Fibroblast of lung (primary cell): Measurements from ENCODE around the gene MBNL2. TPM values are rescaled to one million over a fixed set of nuclear protein-coding genes. Genes with fewer than 3 reads are reported as not detected.

Source experiments
- DNase-seq, 2 donors: peaks; one replicate each; pipeline versions ENCODE4 v3.0.0 to v3.0.0-alpha.2; 2010; ENCODE audit warnings: low read depth in 2 of 2
- H2AFZ ChIP-seq: 2 replicates; pipeline ENCODE4 v1.5.1; 2012; ENCODE audit warnings: low read length, control low read depth, inconsistent platforms
- H3K27ac ChIP-seq: 2 replicates; pipeline ENCODE4 v1.5.1; 2011; ENCODE audit warnings: low read length, control low read depth; ENCODE audit not compliant: insufficient read depth
- H3K27me3 ChIP-seq: 2 replicates; pipeline ENCODE4 v1.5.1; 2011; ENCODE audit warnings: mild to moderate bottlenecking, low read length; ENCODE audit not compliant: control insufficient read depth, insufficient read depth
- H3K36me3 ChIP-seq: 2 replicates; pipeline ENCODE4 v1.5.1; 2011; ENCODE audit warnings: low read length; ENCODE audit not compliant: control insufficient read depth, insufficient read depth
- H3K4me1 ChIP-seq: 2 replicates; pipeline ENCODE4 v1.5.1; 2011; ENCODE audit warnings: low read length; ENCODE audit not compliant: control insufficient read depth, insufficient read depth; ENCODE audit errors: extremely low read depth
- H3K4me2 ChIP-seq: 2 replicates; pipeline ENCODE4 v1.5.1; 2011; ENCODE audit warnings: low read length, control low read depth; ENCODE audit not compliant: insufficient read depth; ENCODE audit errors: extremely low read depth
- H3K4me3 ChIP-seq, 4 experiments: fragments of 200-600 bp in 1 of 4; sonication (generic) in 1 of 4; replicated peaks in 1 of 4; 2 replicates each; pipeline ENCODE4 v1.5.1; 2011 to 2016; ENCODE audit warnings: low read length in 4 of 4, low read depth in 3 of 4, mild to moderate bottlenecking in 3 of 4, control low read depth in 2 of 4, inconsistent platforms in 1 of 4, mixed read lengths in 1 of 4; ENCODE audit not compliant: insufficient read depth in 1 of 4; ENCODE audit errors: control extremely low read depth in 1 of 4
- H3K79me2 ChIP-seq: 2 replicates; pipeline ENCODE4 v1.5.1; 2012; ENCODE audit warnings: mild to moderate bottlenecking, low read length, inconsistent platforms; ENCODE audit not compliant: control insufficient read depth, insufficient read depth
- H3K9ac ChIP-seq: 2 replicates; pipeline ENCODE4 v1.5.1; 2011; ENCODE audit warnings: mild to moderate bottlenecking, low read length, control low read depth; ENCODE audit not compliant: insufficient read depth
- H3K9me3 ChIP-seq: 2 replicates; pipeline ENCODE4 v1.5.1; 2012; ENCODE audit warnings: low read depth, low read length; ENCODE audit not compliant: control insufficient read depth, insufficient read depth
- H4K20me1 ChIP-seq: 2 replicates; pipeline ENCODE4 v1.5.1; 2011; ENCODE audit warnings: low read length; ENCODE audit not compliant: control insufficient read depth, insufficient read depth; ENCODE audit errors: extremely low read depth
- EZH2 ChIP-seq: IDR thresholded peaks from 2 replicates; pipeline ENCODE4 v1.5.1; 2012; ENCODE audit warnings: low read length, control low read depth, mild to moderate bottlenecking; ENCODE audit errors: missing control alignments
- polyA plus RNA-seq, 2 donors: library from polyadenylated mRNA; depleted of rRNA in 1 of 2; stranded (reverse) in 1 of 2; unstranded in 1 of 2; fragments of >200 nt; gene quantifications; 2 replicates each; pipeline ENCODE4 v1.2.1, GENCODE V29; 2011 to 2012; ENCODE audit warnings: missing spikeins in 1 of 2
- total RNA-seq: library from RNA; depleted of rRNA; stranded (reverse); fragments of >200 nt; gene quantifications from 2 replicates; pipeline ENCODE4 v1.2.1, GENCODE V29; 2014
- TF ChIP-seq, protein P1 (sequence below), 2 donors: IDR thresholded peaks in 1 of 2; conservative IDR thresholded peaks in 1 of 2; 1 replicate in 1 of 2; 2 replicates in 1 of 2; pipeline ENCODE4 v1.5.1; 2011 to 2012; ENCODE audit warnings: low read length in 2 of 2, control low read depth in 1 of 2, inconsistent platforms in 1 of 2, low read depth in 1 of 2, mild to moderate bottlenecking in 1 of 2

The MBNL2 gene
- total and polyA plus RNA-seq, 2 donors (not counting 1 experiment from before 2014, with no cell fraction given) = 48.9 to 61.1 TPM

- no peaks in the 10 kb centered on the region for H3K27me3 ChIP-seq
- no peak overlapping the region for H2AFZ ChIP-seq
- H3K79me2 ChIP-seq = peaks cover 18% of the 10 kb centered on the region
- H3K4me1 ChIP-seq = peaks cover 23% of the 10 kb centered on the region
- TF ChIP-seq EZH2 = no peak
- TF ChIP-seq, protein P1, sequence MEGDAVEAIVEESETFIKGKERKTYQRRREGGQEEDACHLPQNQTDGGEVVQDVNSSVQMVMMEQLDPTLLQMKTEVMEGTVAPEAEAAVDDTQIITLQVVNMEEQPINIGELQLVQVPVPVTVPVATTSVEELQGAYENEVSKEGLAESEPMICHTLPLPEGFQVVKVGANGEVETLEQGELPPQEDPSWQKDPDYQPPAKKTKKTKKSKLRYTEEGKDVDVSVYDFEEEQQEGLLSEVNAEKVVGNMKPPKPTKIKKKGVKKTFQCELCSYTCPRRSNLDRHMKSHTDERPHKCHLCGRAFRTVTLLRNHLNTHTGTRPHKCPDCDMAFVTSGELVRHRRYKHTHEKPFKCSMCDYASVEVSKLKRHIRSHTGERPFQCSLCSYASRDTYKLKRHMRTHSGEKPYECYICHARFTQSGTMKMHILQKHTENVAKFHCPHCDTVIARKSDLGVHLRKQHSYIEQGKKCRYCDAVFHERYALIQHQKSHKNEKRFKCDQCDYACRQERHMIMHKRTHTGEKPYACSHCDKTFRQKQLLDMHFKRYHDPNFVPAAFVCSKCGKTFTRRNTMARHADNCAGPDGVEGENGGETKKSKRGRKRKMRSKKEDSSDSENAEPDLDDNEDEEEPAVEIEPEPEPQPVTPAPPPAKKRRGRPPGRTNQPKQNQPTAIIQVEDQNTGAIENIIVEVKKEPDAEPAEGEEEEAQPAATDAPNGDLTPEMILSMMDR (conservative IDR thresholded peaks at IDR 0.05 in 1 of 2, IDR thresholded peaks at IDR 0.05 in 1 of 2; ENCODE audit: low read depth in 1 of 2, low read length in 2 of 2) = no peak
- no peak overlapping the region for H3K9ac ChIP-seq
- peak overlapping the region; percentile 59 for H3K4me2 ChIP-seq
- no peak overlapping the region for H3K4me3 ChIP-seq
- H4K20me1 ChIP-seq = no peaks in the 10 kb centered on the region
- H3K36me3 ChIP-seq = no peaks in the 10 kb centered on the region
- H3K9me3 ChIP-seq = no peaks in the 10 kb centered on the region
- DNase-seq = peak; percentile 47 to 91
- peak overlapping the region; percentile 55 for H3K27ac ChIP-seq
These were observed 85.9 kb downstream of the MBNL2 start for GRCh38 chr13:97307882-97308624.

DNA sequence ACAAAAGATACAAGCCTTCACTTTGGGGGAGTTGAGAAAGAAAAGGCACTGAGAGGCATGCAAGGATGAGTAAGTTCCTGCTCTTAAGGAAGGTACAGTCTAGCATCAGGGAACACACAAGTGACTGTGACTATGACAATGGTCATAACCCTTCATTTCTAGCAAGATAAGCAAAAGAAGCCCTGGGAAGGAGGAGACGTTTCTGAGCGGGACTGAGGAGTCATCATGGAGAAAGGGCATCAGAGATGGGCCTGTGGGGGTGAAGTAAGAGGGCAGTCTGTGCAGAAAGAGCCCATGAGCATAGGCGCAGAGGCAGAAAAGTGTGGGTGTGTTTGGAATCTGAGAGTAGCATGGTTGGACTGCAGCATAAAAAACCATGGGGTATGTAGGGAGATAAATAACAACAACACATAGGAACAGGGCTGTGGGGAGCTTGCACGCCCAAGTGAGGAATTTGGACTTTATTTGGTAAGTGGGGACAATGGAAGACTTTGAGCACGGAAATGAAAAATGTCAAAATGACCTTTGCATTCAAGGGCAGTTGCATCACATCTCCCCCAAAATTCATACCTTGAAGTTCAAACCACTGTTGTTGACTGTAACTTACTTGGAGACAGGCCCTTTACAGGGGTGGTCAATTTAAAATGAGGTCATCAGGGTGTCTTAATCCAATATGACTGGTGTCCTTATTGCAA lies 86.7 kb downstream of the MBNL2 start:
- H3K27me3 ChIP-seq = no peaks in the 10 kb centered on the region
- TF ChIP-seq, protein P1 (conservative IDR thresholded peaks at IDR 0.05 in 1 of 2, IDR thresholded peaks at IDR 0.05 in 1 of 2; ENCODE audit: low read depth in 1 of 2, low read length in 2 of 2) = no peak
- TF ChIP-seq EZH2 = no peak
- peak overlapping the region; percentile 21 for H3K4me2 ChIP-seq
- no peak overlapping the region for H3K4me3 ChIP-seq
- no peak overlapping the region for H2AFZ ChIP-seq
- H3K27ac ChIP-seq = peak overlapping the region; percentile 55
- no peaks in the 10 kb centered on the region for H4K20me1 ChIP-seq
- peak in 1 of 2 donors; percentile 42 for DNase-seq
- H3K36me3 ChIP-seq = no peaks in the 10 kb centered on the region
- H3K79me2 ChIP-seq = peaks cover 18% of the 10 kb centered on the region
- no peak overlapping the region for H3K9ac ChIP-seq
- H3K9me3 ChIP-seq = no peaks in the 10 kb centered on the region
- H3K4me1 ChIP-seq = peaks cover 23% of the 10 kb centered on the region

- Histone ChIP-seq H2AFZ (no peak overlapping the region), H4K20me1 (no peaks in the 10 kb centered on the region), H3K4me1 (peaks cover 23% of the 10 kb centered on the region), H3K79me2 (peaks cover 24% of the 10 kb centered on the region), H3K36me3 (no peaks in the 10 kb centered on the region), H3K9me3 (no peaks in the 10 kb centered on the region), H3K9ac (no peak overlapping the region), H3K27ac (no peak overlapping the region), H3K4me2 (no peak overlapping the region), H3K4me3 (no peak overlapping the region), H3K27me3 (no peaks in the 10 kb centered on the region)
- TF ChIP-seq, protein P1 (conservative IDR thresholded peaks at IDR 0.05 in 1 of 2, IDR thresholded peaks at IDR 0.05 in 1 of 2; ENCODE audit: low read depth in 1 of 2, low read length in 2 of 2) = no peak
- no peak for TF ChIP-seq EZH2
- DNase-seq = no peak
These were observed 88.8 kb downstream of the MBNL2 start for GRCh38 chr13:97310809-97311436.
